HepG2 (cell line): ENCODE measurements around the gene CCDC57. TPM values are rescaled to one million over a fixed set of nuclear protein-coding genes. Genes with fewer than 3 reads are reported as not detected.

Source experiments
- AHR ChIP-seq: IDR thresholded peaks from 2 replicates; pipeline ENCODE4 v1.6.1; 2018; ENCODE audit warnings: missing genetic modification reagents, missing compliant biosample characterization
- ETV5 ChIP-seq: IDR thresholded peaks from 2 replicates; pipeline ENCODE4 v1.6.1; 2018; ENCODE audit warnings: missing biosample characterization, missing genetic modification reagents, inconsistent platforms, borderline replicate concordance
- FOXO1 ChIP-seq: sonication (generic); formaldehyde crosslinking; IDR thresholded peaks from 2 replicates; pipeline ENCODE4 v1.4.0; 2020; ENCODE audit warnings: missing genetic modification reagents
- GFI1 ChIP-seq: sonication (generic); formaldehyde crosslinking; IDR thresholded peaks from 2 replicates; pipeline ENCODE4 v1.5.0; 2020; ENCODE audit warnings: missing genetic modification reagents, mild to moderate bottlenecking, borderline replicate concordance
- GMEB1 ChIP-seq: sonication (generic); formaldehyde crosslinking; IDR thresholded peaks from 2 replicates; pipeline ENCODE4 v1.5.1; 2020; ENCODE audit warnings: missing genetic modification reagents, mild to moderate bottlenecking, borderline replicate concordance
- HNRNPLL ChIP-seq: fragments of 200-400 bp; formaldehyde crosslinking; IDR thresholded peaks from 2 replicates; pipeline ENCODE4 v1.6.1; 2017; ENCODE audit warnings: mild to moderate bottlenecking, low read depth, low read length; ENCODE audit not compliant: poor library complexity, severe bottlenecking
- HNRNPUL1 ChIP-seq: fragments of 200-400 bp; formaldehyde crosslinking; IDR thresholded peaks from 2 replicates; pipeline ENCODE4 v1.6.1; 2017; ENCODE audit warnings: low read depth, mild to moderate bottlenecking, low read length, moderate library complexity
- KLF13 ChIP-seq: sonication (generic); formaldehyde crosslinking; IDR thresholded peaks from 2 replicates; pipeline ENCODE4 v1.4.0; 2020; ENCODE audit warnings: mild to moderate bottlenecking, missing genetic modification reagents
- LCORL ChIP-seq, 2 experiments: fragments of 450-650 bp in 1 of 2; sonication (generic) in 1 of 2; formaldehyde crosslinking in 1 of 2; IDR thresholded peaks; 2 replicates each; pipeline versions ENCODE4 v1.5.0 to v1.6.1; 2017 to 2020; ENCODE audit warnings: antibody characterized with exemption in 1 of 2, missing genetic modification reagents in 1 of 2
- MED8 ChIP-seq: sonication (generic); formaldehyde crosslinking; IDR thresholded peaks from 2 replicates; pipeline ENCODE4 v1.8.1; 2023; ENCODE audit warnings: mild to moderate bottlenecking, missing genetic modification reagents; ENCODE audit not compliant: insufficient replicate concordance
- NR2F1 ChIP-seq, 2 experiments: fragments of 450-650 bp in 1 of 2; formaldehyde crosslinking in 1 of 2; IDR thresholded peaks; 2 replicates each; pipeline versions ENCODE4 v1.5.0 to v1.6.1; 2016 to 2020; ENCODE audit warnings: mild to moderate bottlenecking in 1 of 2, missing compliant biosample characterization in 1 of 2, missing genetic modification reagents in 1 of 2, moderate library complexity in 1 of 2
- PHF21A ChIP-seq: sonication (generic); formaldehyde crosslinking; IDR thresholded peaks from 2 replicates; pipeline ENCODE4 v1.5.0; 2020; ENCODE audit warnings: mild to moderate bottlenecking, missing genetic modification reagents
- POGK ChIP-seq: sonication (generic); formaldehyde crosslinking; conservative IDR thresholded peaks from 2 replicates; pipeline ENCODE4 v1.8.0; 2022; ENCODE audit warnings: mild to moderate bottlenecking, moderate library complexity, missing genetic modification reagents
- POLR2AphosphoS5 ChIP-seq: IDR thresholded peaks from 2 replicates; pipeline ENCODE4 v1.6.1; 2012; ENCODE audit warnings: low read depth, low read length
- SRSF4 ChIP-seq: fragments of 200-400 bp; formaldehyde crosslinking; IDR thresholded peaks from one replicate; pipeline ENCODE4 v1.6.1; 2018; ENCODE audit warnings: mild to moderate bottlenecking, low read depth, low read length, moderate library complexity; ENCODE audit not compliant: poor library complexity, severe bottlenecking
- ZNF253 ChIP-seq: sonication (generic); formaldehyde crosslinking; IDR thresholded peaks from 2 replicates; pipeline ENCODE4 v1.8.0; 2022; ENCODE audit warnings: mild to moderate bottlenecking, missing genetic modification reagents, borderline replicate concordance
- ZNF274 ChIP-seq: sonication (generic); formaldehyde crosslinking; IDR thresholded peaks from 2 replicates; pipeline ENCODE4 v1.5.1; 2020; ENCODE audit warnings: mild to moderate bottlenecking, missing genetic modification reagents
- polyA plus RNA-seq, 8 experiments: library from polyadenylated mRNA; depleted of rRNA in 3 of 8; stranded (reverse) in 7 of 8; unstranded in 1 of 8; fragments of >200 nt; fragmentation: Illumina TruSeq in 4 of 8; extraction: Trizol in 4 of 8; gene quantifications; 2 replicates each; pipeline versions ENCODE4 v1.2.1 to v1.2.3, GENCODE V29; 2011 to 2016; ENCODE audit warnings: low read depth in 4 of 8, missing spikeins in 1 of 8, mixed read lengths in 1 of 8; ENCODE audit not compliant: insufficient read depth in 1 of 8
- total RNA-seq, 5 experiments: library from RNA; depleted of rRNA; stranded (reverse); fragments of >200 nt; fragmentation: Illumina TruSeq; extraction: Trizol; gene quantifications; 2 replicates each; pipeline ENCODE4 v1.2.3, GENCODE V29; 2016; ENCODE audit warnings: low read depth in 1 of 5
- TF ChIP-seq, protein P1 (sequence below): sonication (generic); formaldehyde crosslinking; IDR thresholded peaks from 2 replicates; pipeline ENCODE4 v1.4.0; 2020; ENCODE audit warnings: missing genetic modification reagents, borderline replicate concordance
- TF ChIP-seq, protein P2 (sequence below): sonication (generic); formaldehyde crosslinking; IDR thresholded peaks from 2 replicates; pipeline ENCODE4 v1.5.0; 2020; ENCODE audit warnings: mild to moderate bottlenecking, missing genetic modification reagents, moderate library complexity

CCDC57 gene
- total and polyA plus RNA-seq, 2 of the 13 experiments (the other 11 are each of a cell fraction or from before 2014, with no cell fraction given) = 59.3 to 59.9 TPM

DNA sequence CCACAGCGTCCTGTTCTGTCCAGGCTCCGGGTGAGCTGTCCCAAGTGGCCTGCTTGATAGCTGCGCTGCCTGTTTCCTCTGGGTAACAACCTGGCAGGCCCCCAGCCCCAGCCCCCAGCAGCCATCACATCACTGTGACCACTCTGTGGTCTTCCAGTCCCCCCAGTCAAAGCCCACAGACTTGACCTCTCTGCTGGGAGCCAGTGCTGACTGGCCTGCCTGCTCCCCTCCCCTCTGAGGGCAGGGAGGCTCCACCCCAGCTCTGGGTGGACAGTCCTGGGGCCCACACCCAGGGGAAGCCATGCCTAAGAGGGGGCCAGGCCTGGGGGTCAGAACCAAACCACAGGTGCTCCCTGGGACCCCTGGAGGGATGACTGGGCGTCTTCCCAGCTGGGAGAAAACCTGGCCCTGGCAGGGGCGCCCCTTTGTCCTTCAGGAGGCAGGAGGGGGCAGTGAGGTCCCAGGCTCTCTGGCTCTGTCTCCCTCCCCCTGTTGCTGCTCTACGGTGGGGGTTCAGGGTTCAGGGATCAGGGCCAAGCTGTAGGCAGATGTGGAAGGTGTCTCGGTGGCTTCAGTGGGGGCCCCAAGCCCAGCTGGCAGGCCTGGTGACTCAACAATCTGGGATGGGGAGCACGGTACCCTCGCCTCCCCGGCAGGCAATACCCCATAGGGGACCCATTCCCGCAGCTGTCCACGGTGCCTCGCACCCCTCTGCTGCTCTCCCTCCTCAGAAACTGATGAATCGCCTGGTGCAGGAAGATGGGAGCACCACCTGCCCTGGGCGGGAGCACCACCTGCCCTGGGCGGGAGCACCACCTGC lies 14.4 kb upstream of the CCDC57 start (continued):
- TF ChIP-seq PHF21A (CRISPR knock-in tag) = peak; percentile 88
- no peak for TF ChIP-seq KLF13 (CRISPR knock-in tag)
- 0 out of 2 replicates have a peak, but pooled peaks have one; percentile 7 for TF ChIP-seq ETV5 (CRISPR knock-in tag)
- TF ChIP-seq AHR (CRISPR knock-in tag) = 0 out of 2 replicates have a peak, but pooled peaks have one; percentile 3
- 0 out of 2 replicates have a peak, but pooled peaks have one; percentile 19 for TF ChIP-seq GMEB1 (CRISPR knock-in tag)
- no peak for TF ChIP-seq LCORL (IDR thresholded peaks at IDR 0.05)
- peak; percentile 85 for TF ChIP-seq LCORL (CRISPR knock-in tag; IDR thresholded peaks at IDR 0.05)
- TF ChIP-seq ZNF274 = no peak
- TF ChIP-seq ZNF253 (CRISPR knock-in tag) = no peak
- TF ChIP-seq POGK (CRISPR knock-in tag) = 0 out of 2 replicates have a peak, but pooled peaks have one; percentile 14
- TF ChIP-seq HNRNPLL = no peak
- TF ChIP-seq, protein P1, sequence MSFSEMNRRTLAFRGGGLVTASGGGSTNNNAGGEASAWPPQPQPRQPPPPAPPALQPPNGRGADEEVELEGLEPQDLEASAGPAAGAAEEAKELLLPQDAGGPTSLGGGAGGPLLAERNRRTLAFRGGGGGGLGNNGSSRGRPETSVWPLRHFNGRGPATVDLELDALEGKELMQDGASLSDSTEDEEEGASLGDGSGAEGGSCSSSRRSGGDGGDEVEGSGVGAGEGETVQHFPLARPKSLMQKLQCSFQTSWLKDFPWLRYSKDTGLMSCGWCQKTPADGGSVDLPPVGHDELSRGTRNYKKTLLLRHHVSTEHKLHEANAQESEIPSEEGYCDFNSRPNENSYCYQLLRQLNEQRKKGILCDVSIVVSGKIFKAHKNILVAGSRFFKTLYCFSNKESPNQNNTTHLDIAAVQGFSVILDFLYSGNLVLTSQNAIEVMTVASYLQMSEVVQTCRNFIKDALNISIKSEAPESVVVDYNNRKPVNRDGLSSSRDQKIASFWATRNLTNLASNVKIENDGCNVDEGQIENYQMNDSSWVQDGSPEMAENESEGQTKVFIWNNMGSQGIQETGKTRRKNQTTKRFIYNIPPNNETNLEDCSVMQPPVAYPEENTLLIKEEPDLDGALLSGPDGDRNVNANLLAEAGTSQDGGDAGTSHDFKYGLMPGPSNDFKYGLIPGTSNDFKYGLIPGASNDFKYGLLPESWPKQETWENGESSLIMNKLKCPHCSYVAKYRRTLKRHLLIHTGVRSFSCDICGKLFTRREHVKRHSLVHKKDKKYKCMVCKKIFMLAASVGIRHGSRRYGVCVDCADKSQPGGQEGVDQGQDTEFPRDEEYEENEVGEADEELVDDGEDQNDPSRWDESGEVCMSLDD = 0 out of 2 replicates have a peak, but pooled peaks have one; percentile 32
- peak in 1 of 2 experiments; percentile 37; a peak in 1 of 4 replicates for TF ChIP-seq NR2F1 (CRISPR knock-in tag; IDR thresholded peaks at IDR 0.05)
- no peak for TF ChIP-seq POLR2AphosphoS5
- no peak for TF ChIP-seq HNRNPUL1
- 0 out of 2 replicates have a peak, but pooled peaks have one; percentile 30 for TF ChIP-seq GFI1 (CRISPR knock-in tag)
- peak; percentile 47 for TF ChIP-seq FOXO1
- TF ChIP-seq MED8 (CRISPR knock-in tag) = no peak
- TF ChIP-seq, protein P2, sequence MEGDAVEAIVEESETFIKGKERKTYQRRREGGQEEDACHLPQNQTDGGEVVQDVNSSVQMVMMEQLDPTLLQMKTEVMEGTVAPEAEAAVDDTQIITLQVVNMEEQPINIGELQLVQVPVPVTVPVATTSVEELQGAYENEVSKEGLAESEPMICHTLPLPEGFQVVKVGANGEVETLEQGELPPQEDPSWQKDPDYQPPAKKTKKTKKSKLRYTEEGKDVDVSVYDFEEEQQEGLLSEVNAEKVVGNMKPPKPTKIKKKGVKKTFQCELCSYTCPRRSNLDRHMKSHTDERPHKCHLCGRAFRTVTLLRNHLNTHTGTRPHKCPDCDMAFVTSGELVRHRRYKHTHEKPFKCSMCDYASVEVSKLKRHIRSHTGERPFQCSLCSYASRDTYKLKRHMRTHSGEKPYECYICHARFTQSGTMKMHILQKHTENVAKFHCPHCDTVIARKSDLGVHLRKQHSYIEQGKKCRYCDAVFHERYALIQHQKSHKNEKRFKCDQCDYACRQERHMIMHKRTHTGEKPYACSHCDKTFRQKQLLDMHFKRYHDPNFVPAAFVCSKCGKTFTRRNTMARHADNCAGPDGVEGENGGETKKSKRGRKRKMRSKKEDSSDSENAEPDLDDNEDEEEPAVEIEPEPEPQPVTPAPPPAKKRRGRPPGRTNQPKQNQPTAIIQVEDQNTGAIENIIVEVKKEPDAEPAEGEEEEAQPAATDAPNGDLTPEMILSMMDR (CRISPR knock-in tag) = peak; percentile 19; the same call in 1 of the 2 replicates
- no peak for TF ChIP-seq SRSF4
